GM10266 (cell line): Measurements from ENCODE around the gene ROCK2.

Experiments
- DNase-seq: peaks from one replicate; pipeline ENCODE4 v3.0.0; 2012; ENCODE audit errors: extremely low spot score
- TF ChIP-seq, protein P1 (sequence below): IDR thresholded peaks from 2 replicates; pipeline ENCODE4 v1.5.1; 2012; ENCODE audit warnings: mild to moderate bottlenecking, low read depth; ENCODE audit not compliant: control insufficient read depth, insufficient read depth; ENCODE audit errors: missing control alignments

Gene ROCK2

DNA sequence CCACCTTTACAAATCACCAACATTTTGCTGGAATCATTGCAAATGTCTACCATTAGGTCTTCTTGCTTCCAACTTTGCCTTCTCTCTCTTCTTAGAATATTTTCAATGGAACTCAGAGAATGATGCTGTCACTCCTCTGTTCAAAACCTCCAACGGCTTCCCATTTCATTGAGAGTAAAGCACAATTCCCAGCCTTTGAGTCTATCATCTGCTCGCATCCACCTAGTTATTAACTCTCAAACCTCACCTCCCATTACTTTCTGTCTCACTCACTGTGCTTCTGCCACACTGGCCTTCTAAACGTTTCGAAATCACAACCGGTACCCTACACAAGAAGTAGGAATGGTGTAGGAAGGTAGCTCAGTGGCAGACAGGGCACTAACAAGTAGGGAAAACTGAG lies 40.0 kb downstream of the ROCK2 start:
- TF ChIP-seq, protein P1, sequence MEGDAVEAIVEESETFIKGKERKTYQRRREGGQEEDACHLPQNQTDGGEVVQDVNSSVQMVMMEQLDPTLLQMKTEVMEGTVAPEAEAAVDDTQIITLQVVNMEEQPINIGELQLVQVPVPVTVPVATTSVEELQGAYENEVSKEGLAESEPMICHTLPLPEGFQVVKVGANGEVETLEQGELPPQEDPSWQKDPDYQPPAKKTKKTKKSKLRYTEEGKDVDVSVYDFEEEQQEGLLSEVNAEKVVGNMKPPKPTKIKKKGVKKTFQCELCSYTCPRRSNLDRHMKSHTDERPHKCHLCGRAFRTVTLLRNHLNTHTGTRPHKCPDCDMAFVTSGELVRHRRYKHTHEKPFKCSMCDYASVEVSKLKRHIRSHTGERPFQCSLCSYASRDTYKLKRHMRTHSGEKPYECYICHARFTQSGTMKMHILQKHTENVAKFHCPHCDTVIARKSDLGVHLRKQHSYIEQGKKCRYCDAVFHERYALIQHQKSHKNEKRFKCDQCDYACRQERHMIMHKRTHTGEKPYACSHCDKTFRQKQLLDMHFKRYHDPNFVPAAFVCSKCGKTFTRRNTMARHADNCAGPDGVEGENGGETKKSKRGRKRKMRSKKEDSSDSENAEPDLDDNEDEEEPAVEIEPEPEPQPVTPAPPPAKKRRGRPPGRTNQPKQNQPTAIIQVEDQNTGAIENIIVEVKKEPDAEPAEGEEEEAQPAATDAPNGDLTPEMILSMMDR = no peak
- DNase-seq = no peak

DNA sequence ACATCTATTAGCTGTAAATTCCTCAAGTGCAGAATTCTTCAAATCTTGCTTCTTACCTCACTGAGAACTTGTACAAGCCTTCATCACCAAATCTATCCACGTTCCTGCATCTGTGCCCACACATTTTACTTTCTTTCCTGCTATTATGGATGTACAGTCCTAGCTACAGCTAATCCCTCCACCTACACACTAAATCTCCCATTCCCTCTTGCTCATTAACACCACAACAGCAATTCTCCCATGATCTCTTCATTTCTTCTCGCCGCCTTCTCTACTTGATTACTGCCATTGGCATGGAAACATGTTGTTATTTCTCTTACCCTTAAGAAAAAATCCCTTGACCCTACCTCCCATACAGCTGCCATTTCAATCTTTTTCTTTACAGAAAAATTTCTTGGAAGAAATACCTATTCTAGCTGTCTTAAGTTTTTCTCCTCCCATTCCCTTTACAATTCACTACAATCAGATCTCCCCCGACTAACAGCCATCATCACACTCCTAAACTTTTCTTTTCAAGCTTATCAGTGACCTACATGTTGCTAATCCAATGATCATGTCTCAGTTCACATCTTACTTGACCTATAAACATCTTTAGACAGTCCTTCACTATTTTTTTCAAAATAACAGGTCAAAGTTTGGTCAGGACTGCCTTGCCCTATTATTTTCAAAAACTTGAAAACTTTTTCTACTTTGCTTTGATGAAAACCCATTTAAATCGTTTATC lies 41.0 kb downstream of the ROCK2 start:
- TF ChIP-seq, protein P1 = no peak
- DNase-seq = no peak

DNA sequence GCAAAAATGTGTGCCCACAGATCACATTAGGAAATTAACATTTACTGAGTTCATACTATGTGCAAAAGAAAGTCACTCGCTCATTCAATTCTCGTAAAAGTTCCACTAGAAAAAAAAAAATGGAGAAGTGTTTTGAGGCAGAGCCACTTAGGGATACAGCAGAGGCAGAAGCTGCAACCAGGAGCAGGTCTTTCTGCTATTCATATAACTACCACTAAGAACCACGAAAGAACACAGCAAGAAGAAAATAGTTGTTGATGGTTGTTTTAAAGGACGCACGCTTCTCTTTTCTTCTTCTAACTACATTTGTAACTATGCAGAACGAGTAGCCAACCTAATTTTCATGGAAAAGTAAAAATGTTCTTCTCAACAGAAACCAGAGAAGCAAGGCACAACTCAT lies 45.0 kb downstream of the ROCK2 start:
- TF ChIP-seq, protein P1 = no peak

DNA sequence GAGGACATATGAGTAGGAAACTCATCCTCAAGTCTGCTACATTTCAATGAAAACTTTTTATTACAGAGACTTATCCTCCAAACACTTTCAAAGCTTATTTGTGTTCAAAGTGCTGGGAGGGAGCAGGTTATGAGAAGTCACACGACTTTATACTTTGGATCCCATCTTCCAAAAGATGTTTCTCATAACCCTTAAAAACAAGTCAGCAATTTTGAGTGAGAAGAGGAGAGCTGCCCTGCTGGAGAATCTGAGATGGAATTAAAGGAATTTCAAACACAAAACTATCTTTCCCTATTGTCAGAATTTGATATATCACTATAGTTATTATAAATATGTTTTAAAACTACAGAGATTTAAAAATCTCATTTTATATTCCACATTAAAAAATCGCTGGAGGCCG lies 45.8 kb downstream of the ROCK2 start:
- TF ChIP-seq, protein P1 = no peak

More for the DNA sequence above, 45.0 kb downstream of the ROCK2 start:
- DNase-seq = no peak

DNA sequence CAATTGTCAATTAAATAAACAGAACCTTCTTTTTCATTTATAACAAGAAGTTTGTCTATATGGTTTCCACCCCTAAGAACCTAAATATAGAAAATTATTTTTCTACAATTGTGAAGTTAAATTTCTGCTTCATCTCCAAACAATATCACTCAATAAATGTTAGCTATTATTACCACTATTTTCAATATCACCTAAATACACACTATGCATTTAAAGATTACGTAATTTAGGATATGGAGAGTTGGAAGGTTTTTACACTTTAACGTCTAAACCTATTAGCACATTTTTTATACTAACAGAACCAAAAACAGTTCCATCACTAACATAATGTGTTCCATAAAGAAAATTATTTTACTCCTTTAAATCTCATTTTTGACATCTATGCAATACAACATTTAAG lies 48.0 kb downstream of the ROCK2 start:
- TF ChIP-seq, protein P1 = no peak
- no peak for DNase-seq

More for the DNA sequence above, 45.8 kb downstream of the ROCK2 start:
- DNase-seq = no peak

DNA sequence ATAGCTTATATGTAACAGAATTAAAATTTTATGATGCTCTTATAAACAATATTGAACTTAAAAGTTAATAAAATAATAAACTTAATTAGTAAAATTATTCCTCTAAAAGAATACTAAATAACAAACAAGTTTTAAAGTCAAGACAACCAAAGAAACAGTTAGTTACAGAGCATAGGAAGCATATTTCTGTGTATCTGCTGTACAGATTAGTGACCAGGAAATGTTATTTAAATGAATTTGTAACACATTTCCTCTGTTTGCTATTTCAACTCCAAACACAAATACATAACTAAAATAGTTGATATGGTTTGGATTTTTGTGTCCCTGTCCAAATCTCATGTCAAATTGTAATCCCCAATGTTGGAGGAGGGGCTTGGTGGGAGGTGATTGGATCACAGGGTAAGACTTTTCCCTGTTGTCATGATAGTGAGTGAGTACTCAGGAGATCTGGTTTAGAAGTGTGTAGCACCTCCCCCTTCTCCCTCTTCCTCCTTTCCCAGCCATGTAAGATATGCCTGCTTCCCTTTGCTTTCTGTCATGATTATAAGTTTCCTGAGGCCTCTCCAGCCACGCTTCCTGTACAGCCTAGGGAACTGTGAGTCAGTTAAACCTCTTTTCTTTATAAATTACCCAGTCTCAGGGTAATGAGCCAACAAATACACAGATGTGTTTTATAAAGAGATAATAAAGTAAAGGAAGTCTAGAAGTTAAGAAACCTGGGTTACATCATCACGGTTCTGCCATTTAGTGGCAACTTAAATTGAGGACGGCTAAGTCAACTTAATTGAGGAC lies 51.8 kb downstream of the ROCK2 start:
- no peak for DNase-seq
- TF ChIP-seq, protein P1 = no peak

DNA sequence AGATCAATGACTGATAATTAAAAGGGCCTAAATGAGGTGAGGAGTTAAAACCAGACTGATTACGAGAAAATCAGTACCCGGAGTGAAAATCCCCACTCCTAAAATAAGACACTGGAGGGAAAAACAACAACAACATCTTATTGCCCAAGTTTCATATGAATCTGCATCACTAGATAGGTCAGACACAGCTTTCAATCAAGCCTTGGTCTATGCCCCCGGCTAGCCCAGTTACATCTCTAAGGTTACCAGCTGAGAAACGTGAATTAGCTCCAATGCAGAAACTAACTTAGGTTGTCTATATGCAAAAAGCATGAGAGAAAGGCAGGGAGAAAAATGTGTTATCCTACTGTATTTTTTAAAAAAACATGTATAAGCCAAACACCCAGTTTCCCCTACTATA lies 53.7 kb downstream of the ROCK2 start:
- DNase-seq = no peak
- TF ChIP-seq, protein P1 = no peak
